ENCODE results near the gene GAGE1.
"Not testable (repeated sequence)": the region's sequence is repeated elsewhere in the genome, so short reads cannot be mapped to it uniquely, and the experiment has no call there.

The GAGE1 gene, protein sequence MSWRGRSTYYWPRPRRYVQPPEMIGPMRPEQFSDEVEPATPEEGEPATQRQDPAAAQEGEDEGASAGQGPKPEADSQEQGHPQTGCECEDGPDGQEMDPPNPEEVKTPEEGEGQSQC

GRCh38 chrX:49598720-49599119, at the start of gene GAGE1:
Gene GAGE1, plus strand, starts transcription at chrX:49599020. Its CDS starts 1,155 bp downstream, at chrX:49600175.
- H3K4me1 Mint-ChIP-seq, H3K27me3 Mint-ChIP-seq, CTCF ChIA-PET, H3K9me3 Mint-ChIP-seq, H3K36me3 Mint-ChIP-seq, H3K27ac Mint-ChIP-seq, H3K4me3 Mint-ChIP-seq, DNase-seq: not testable (repeated sequence)

- H3K9me3 Mint-ChIP-seq, H3K36me3 Mint-ChIP-seq, H3K4me3 Mint-ChIP-seq, H3K27me3 Mint-ChIP-seq, H3K4me1 Mint-ChIP-seq, CTCF ChIA-PET, DNase-seq, H3K27ac Mint-ChIP-seq: not testable (repeated sequence)
Observed at GRCh38 chrX:49550989-49551388, 47.8 kb upstream of the GAGE1 start, which contains the start of gene GAGE12E. Gene GAGE12E, plus strand, starts transcription at chrX:49551289. Its CDS starts 1,155 bp downstream, at chrX:49552444.

- DNase-seq, H3K27ac Mint-ChIP-seq, H3K27me3 Mint-ChIP-seq, CTCF ChIA-PET, H3K9me3 Mint-ChIP-seq, H3K36me3 Mint-ChIP-seq, H3K4me3 Mint-ChIP-seq, H3K4me1 Mint-ChIP-seq: not testable (repeated sequence)
Observed at GRCh38 chrX:49560542-49560941, 38.3 kb upstream of the GAGE1 start, which contains the start of gene GAGE12F. Gene GAGE12F, plus strand, starts transcription at chrX:49560842. Its CDS starts 1,155 bp downstream, at chrX:49561997.

GRCh38 chrX:49568728-49569127, 30.1 kb upstream of the GAGE1 start:
- H3K27me3 Mint-ChIP-seq, H3K27ac Mint-ChIP-seq, CTCF ChIA-PET, H3K9me3 Mint-ChIP-seq, DNase-seq, H3K36me3 Mint-ChIP-seq, H3K4me3 Mint-ChIP-seq, H3K4me1 Mint-ChIP-seq: not testable (repeated sequence)

DNA sequence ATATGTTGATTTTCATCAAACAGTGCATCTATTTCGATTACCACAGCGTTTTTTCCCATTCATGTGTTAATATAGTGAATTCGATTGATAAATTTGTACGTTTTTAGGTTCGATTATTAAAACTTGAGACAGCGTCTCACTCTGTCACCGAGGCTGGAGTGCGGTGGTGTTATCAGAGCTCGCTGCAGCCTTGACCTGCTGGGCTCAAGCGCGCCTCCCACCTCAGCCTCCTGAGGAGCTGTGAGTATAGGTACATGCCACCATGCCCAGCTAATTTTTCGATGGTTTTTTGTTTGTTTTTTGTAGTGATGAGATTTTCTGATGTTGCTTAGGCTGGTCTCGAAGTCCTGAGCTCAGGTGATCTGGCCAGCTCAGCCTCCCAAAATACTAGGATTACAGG, 29.7 kb upstream of the GAGE1 start:
- H3K9me3 Mint-ChIP-seq, H3K36me3 Mint-ChIP-seq, H3K27me3 Mint-ChIP-seq, DNase-seq, H3K4me3 Mint-ChIP-seq, H3K4me1 Mint-ChIP-seq, H3K27ac Mint-ChIP-seq, CTCF ChIA-PET: not testable (repeated sequence)

DNA sequence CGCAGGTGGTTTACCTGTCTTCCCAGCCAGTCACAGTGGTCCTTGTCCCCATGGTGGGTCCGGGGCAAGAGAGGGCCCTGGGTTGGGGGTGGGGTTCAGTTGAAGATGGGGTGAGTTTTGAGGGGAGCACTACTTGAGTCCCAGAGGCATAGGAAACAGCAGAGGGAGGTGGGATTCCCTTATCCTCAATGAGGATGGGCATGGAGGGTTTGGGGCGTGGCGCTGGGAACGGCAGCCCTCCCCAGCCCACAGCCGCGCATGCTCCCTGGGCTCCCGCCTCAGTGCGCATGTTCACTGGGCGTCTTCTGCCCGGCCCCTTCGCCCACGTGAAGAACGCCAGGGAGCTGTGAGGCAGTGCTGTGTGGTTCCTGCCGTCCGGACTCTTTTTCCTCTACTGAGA, 28.7 kb upstream of the GAGE1 start, which contains the start of gene GAGE12G:
Gene GAGE12G, plus strand, starts transcription at position 301 of the 400 bp plus-strand sequence. CDS start 1,155 bp downstream, outside the sequence.
- H3K4me1 Mint-ChIP-seq, H3K36me3 Mint-ChIP-seq, H3K27ac Mint-ChIP-seq, DNase-seq, H3K4me3 Mint-ChIP-seq, CTCF ChIA-PET, H3K27me3 Mint-ChIP-seq, H3K9me3 Mint-ChIP-seq: not testable (repeated sequence)

DNA sequence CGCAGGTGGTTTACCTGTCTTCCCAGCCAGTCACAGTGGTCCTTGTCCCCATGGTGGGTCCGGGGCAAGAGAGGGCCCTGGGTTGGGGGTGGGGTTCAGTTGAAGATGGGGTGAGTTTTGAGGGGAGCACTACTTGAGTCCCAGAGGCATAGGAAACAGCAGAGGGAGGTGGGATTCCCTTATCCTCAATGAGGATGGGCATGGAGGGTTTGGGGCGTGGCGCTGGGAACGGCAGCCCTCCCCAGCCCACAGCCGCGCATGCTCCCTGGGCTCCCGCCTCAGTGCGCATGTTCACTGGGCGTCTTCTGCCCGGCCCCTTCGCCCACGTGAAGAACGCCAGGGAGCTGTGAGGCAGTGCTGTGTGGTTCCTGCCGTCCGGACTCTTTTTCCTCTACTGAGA, 19.2 kb upstream of the GAGE1 start, which contains the start of gene GAGE12H:
Gene GAGE12H, plus strand, starts transcription at position 301 of the 400 bp plus-strand sequence. CDS start 1,155 bp downstream, outside the sequence.
- DNase-seq, H3K27me3 Mint-ChIP-seq, H3K27ac Mint-ChIP-seq, H3K4me3 Mint-ChIP-seq, CTCF ChIA-PET, H3K9me3 Mint-ChIP-seq, H3K4me1 Mint-ChIP-seq, H3K36me3 Mint-ChIP-seq: not testable (repeated sequence)

DNA sequence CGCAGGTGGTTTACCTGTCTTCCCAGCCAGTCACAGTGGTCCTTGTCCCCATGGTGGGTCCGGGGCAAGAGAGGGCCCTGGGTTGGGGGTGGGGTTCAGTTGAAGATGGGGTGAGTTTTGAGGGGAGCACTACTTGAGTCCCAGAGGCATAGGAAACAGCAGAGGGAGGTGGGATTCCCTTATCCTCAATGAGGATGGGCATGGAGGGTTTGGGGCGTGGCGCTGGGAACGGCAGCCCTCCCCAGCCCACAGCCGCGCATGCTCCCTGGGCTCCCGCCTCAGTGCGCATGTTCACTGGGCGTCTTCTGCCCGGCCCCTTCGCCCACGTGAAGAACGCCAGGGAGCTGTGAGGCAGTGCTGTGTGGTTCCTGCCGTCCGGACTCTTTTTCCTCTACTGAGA, 9.6 kb upstream of the GAGE1 start, which contains the start of gene GAGE2A:
Gene GAGE2A, plus strand, starts transcription at position 301 of the 400 bp plus-strand sequence. CDS start 1,155 bp downstream, outside the sequence.
- CTCF ChIA-PET, DNase-seq, H3K27me3 Mint-ChIP-seq, H3K4me3 Mint-ChIP-seq, H3K9me3 Mint-ChIP-seq, H3K36me3 Mint-ChIP-seq, H3K27ac Mint-ChIP-seq, H3K4me1 Mint-ChIP-seq: not testable (repeated sequence)

- CTCF ChIA-PET, H3K9me3 Mint-ChIP-seq, H3K36me3 Mint-ChIP-seq, H3K4me3 Mint-ChIP-seq, H3K4me1 Mint-ChIP-seq, H3K27me3 Mint-ChIP-seq, H3K27ac Mint-ChIP-seq: not testable (repeated sequence)
- DNase-seq = peak; percentile 19
Observed at GRCh38 chrX:49589769-49590478, 8.9 kb upstream of the GAGE1 start.

- H3K9me3 Mint-ChIP-seq, H3K27ac Mint-ChIP-seq, CTCF ChIA-PET, H3K36me3 Mint-ChIP-seq, H3K4me3 Mint-ChIP-seq, DNase-seq, H3K27me3 Mint-ChIP-seq, H3K4me1 Mint-ChIP-seq: not testable (repeated sequence)
Observed at GRCh38 chrX:49590488-49590887, 8.3 kb upstream of the GAGE1 start.

- Mint-ChIP-seq H3K4me1 (no peaks in the 10 kb centered on the region), H3K4me3 (no peak overlapping the region), H3K9me3 (no peaks in the 10 kb centered on the region), H3K36me3 (no peaks in the 10 kb centered on the region), H3K27me3 (no peaks in the 10 kb centered on the region), H3K27ac (no peak overlapping the region)
- no peak for DNase-seq
- CTCF ChIA-PET = no interaction called here
Observed at GRCh38 chrX:49610718-49611310, 12.0 kb downstream of the GAGE1 start.

- H3K4me1 Mint-ChIP-seq = no peaks in the 10 kb centered on the region
- no peak overlapping the region for H3K4me3 Mint-ChIP-seq
- peaks cover 2% of the 10 kb centered on the region for H3K9me3 Mint-ChIP-seq
- CTCF ChIA-PET = no interaction called here
- no peak for DNase-seq
- H3K27me3 Mint-ChIP-seq = no peaks in the 10 kb centered on the region
- H3K27ac Mint-ChIP-seq = no peak overlapping the region
- no peaks in the 10 kb centered on the region for H3K36me3 Mint-ChIP-seq
Observed at GRCh38 chrX:49618574-49618973, 19.8 kb downstream of the GAGE1 start.

DNA sequence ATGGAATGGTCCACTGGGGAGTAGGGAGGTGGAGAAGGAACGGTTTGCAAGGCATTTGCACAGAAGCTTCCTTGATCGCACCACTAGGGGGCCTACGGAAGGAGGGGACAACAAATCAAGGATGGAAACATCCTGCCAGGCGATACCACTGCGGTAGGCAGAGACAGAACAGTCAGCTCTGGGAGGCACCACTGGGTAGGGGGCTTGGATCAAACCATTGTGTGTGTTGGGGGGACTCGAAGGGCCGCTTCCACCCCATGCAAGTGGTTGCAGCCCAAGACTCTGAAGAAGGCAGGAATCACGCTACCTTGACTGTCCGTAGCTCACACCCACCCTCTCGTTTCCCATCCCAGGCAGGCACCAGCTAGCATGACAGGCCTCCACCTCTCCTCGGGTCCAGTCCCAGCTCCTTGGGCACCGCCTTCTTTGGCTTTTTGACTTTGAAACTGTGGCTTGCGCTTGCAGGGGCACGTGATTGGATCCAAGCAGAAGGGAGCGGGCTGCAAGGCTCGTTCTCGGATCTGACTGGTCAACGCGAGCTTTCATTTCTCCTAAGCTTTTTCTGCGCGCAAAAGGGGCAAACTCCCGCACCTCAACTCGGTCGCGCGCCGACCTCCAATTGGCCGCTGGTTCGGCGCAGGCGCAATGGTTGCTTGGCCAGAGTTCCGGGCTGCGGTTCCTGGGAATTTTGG, 28.4 kb downstream of the GAGE1 start:
- DNase-seq = no peak
- no peak overlapping the region for H3K27ac Mint-ChIP-seq
- H3K9me3 Mint-ChIP-seq = peaks cover 5% of the 10 kb centered on the region
- no peak overlapping the region for H3K4me3 Mint-ChIP-seq
- CTCF ChIA-PET = no interaction called here
- H3K27me3 Mint-ChIP-seq = peaks cover 4% of the 10 kb centered on the region
- no peaks in the 10 kb centered on the region for H3K4me1 Mint-ChIP-seq
- H3K36me3 Mint-ChIP-seq = no peaks in the 10 kb centered on the region

DNA sequence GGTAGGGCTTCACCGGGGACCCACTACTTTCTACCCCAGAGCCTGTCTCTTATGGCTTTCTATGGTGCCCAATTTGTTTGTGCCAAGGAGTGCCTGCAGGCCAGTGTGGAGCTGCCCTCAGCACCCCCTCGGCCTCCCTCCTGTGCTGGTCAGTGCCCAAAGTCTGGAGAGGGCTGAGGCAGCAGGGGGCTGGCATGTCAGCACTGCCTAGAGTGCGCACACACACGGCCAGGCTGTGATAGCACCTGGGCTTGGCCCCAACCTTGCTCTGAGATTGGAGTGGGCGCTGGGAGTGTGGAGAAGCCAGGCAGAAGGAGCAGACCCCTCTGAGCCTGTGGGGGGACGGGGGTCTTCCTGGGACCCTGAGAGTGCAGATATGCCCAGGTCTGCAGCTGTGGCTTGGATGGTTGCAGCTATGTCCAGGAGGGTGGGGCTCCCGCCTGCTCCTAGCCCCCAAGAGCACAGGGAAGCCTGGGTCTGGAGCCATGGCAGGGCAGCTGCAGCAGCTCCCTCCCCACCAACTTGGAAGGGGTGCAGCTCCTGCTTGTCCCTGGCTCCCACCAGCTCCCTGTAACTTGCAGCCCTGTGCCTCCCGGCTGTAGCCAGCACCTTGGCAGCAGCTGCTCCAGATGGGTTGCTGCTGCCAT, 46.3 kb downstream of the GAGE1 start:
- Mint-ChIP-seq H3K4me3 (no peak overlapping the region), H3K27me3 (no peaks in the 10 kb centered on the region), H3K27ac (no peak overlapping the region), H3K4me1 (no peaks in the 10 kb centered on the region), H3K36me3 (no peaks in the 10 kb centered on the region), H3K9me3 (no peaks in the 10 kb centered on the region)
- CTCF ChIA-PET = no interaction called here
- no peak for DNase-seq

All from activated naive CD4-positive, alpha-beta T cell treated with anti-CD3 and anti-CD28 coated beads, Interleukin-2, amount 10 ng/mL, durations not matched to agents 7 days and 5 days (primary cell).